ACC112 (cell line): ENCODE measurements around the gene ZCCHC14.
A peak's percentile ranks its signal among the peaks of the same experiment; 100 is the strongest.

Experiments
- H2AFZ ChIP-seq: fragments of 200-600 bp; sonication (generic); one replicate; pipeline ENCODE4 v1.6.0; 2017; ENCODE audit warnings: antibody characterized with exemption, low read length; ENCODE audit not compliant: unreplicated experiment
- H3K27ac ChIP-seq: fragments of 200-600 bp; sonication (generic); 2 replicates; pipeline ENCODE4 v1.5.1; 2014; ENCODE audit warnings: low read depth, mild to moderate bottlenecking, antibody characterized with exemption, low read length, moderate library complexity
- H3K27me3 ChIP-seq: fragments of 200-600 bp; sonication (generic); 2 replicates; pipeline ENCODE4 v1.6.1; 2014; ENCODE audit warnings: mild to moderate bottlenecking, antibody characterized with exemption, low read length, moderate library complexity, mixed read lengths; ENCODE audit not compliant: insufficient read depth
- H3K36me3 ChIP-seq: fragments of 200-600 bp; sonication (generic); 2 replicates; pipeline ENCODE4 v1.6.1; 2016; ENCODE audit warnings: mild to moderate bottlenecking, antibody characterized with exemption, low read length, moderate library complexity, mixed read lengths; ENCODE audit not compliant: insufficient read depth
- H3K4me1 ChIP-seq: fragments of 200-600 bp; sonication (generic); one replicate; pipeline ENCODE4 v1.6.1; 2016; ENCODE audit warnings: low read length, mixed read lengths; ENCODE audit not compliant: insufficient read depth, unreplicated experiment, control insufficient read depth
- H3K4me3 ChIP-seq: fragments of 200-600 bp; sonication (generic); 2 replicates; pipeline ENCODE4 v1.5.1; 2014; ENCODE audit warnings: mild to moderate bottlenecking, low read depth, low read length
- H3K79me2 ChIP-seq: fragments of 200-600 bp; sonication (generic); one replicate; pipeline ENCODE4 v1.6.0; 2016; ENCODE audit warnings: low read length; ENCODE audit not compliant: control insufficient read depth, unreplicated experiment, insufficient read depth

ZCCHC14 gene

GRCh38 chr16:87457061-87457611 lies 35.7 kb downstream of the ZCCHC14 start:
- peaks cover 7% of the 10 kb centered on the region; the same call in 1 of the 2 replicates for H3K36me3 ChIP-seq
- peaks cover 24% of the 10 kb centered on the region for H3K79me2 ChIP-seq
- H3K27me3 ChIP-seq = no peaks in the 10 kb centered on the region
- peak overlapping the region; percentile 39; the same call in 1 of the 2 replicates for H3K4me3 ChIP-seq
- H3K4me1 ChIP-seq = peaks cover 23% of the 10 kb centered on the region
- no peak overlapping the region for H2AFZ ChIP-seq
- H3K27ac ChIP-seq = peak overlapping the region; percentile 92

GRCh38 chr16:87454391-87454790 lies 38.4 kb downstream of the ZCCHC14 start:
- no peak overlapping the region for H2AFZ ChIP-seq
- H3K36me3 ChIP-seq = peaks cover 7% of the 10 kb centered on the region
- no peak overlapping the region for H3K4me3 ChIP-seq
- H3K79me2 ChIP-seq = peaks cover 13% of the 10 kb centered on the region
- no peak overlapping the region for H3K27ac ChIP-seq
- H3K4me1 ChIP-seq = peaks cover 19% of the 10 kb centered on the region
- H3K27me3 ChIP-seq = no peaks in the 10 kb centered on the region

- Histone ChIP-seq H3K4me1 (peaks cover 16% of the 10 kb centered on the region), H2AFZ (no peak overlapping the region), H3K27ac (no peak overlapping the region), H3K4me3 (no peak overlapping the region), H3K36me3 (peaks cover 12% of the 10 kb centered on the region), H3K79me2 (peaks cover 13% of the 10 kb centered on the region), H3K27me3 (no peaks in the 10 kb centered on the region)
These were observed 39.5 kb downstream of the ZCCHC14 start for GRCh38 chr16:87453326-87453725.

- Histone ChIP-seq H3K4me1 (peaks cover 2% of the 10 kb centered on the region), H3K36me3 (peaks cover 14% of the 10 kb centered on the region), H3K4me3 (no peak overlapping the region), H2AFZ (no peak overlapping the region), H3K27ac (no peak overlapping the region), H3K79me2 (peaks cover 13% of the 10 kb centered on the region), H3K27me3 (no peaks in the 10 kb centered on the region)
These were observed 41.1 kb downstream of the ZCCHC14 start for GRCh38 chr16:87451563-87452210.

GRCh38 chr16:87448866-87449265 lies 44.0 kb downstream of the ZCCHC14 start:
- Histone ChIP-seq H3K79me2 (peaks cover under 1% of the 10 kb centered on the region), H3K27me3 (no peaks in the 10 kb centered on the region), H2AFZ (no peak overlapping the region), H3K4me1 (no peaks in the 10 kb centered on the region), H3K27ac (no peak overlapping the region), H3K4me3 (no peak overlapping the region), H3K36me3 (peaks cover 23% of the 10 kb centered on the region)

- Histone ChIP-seq H2AFZ (no peak overlapping the region), H3K4me3 (no peak overlapping the region), H3K27me3 (no peaks in the 10 kb centered on the region), H3K4me1 (peaks cover 1% of the 10 kb centered on the region), H3K79me2 (no peaks in the 10 kb centered on the region), H3K27ac (no peak overlapping the region), H3K36me3 (peaks cover 23% of the 10 kb centered on the region)
These were observed 45.5 kb downstream of the ZCCHC14 start for GRCh38 chr16:87447323-87447722.

GRCh38 chr16:87446479-87446878 lies 46.3 kb downstream of the ZCCHC14 start:
- no peak overlapping the region for H2AFZ ChIP-seq
- H3K27me3 ChIP-seq = no peaks in the 10 kb centered on the region
- H3K27ac ChIP-seq = no peak overlapping the region
- peaks cover 23% of the 10 kb centered on the region for H3K36me3 ChIP-seq
- no peak overlapping the region for H3K4me3 ChIP-seq
- peaks cover 6% of the 10 kb centered on the region for H3K79me2 ChIP-seq
- peaks cover 6% of the 10 kb centered on the region for H3K4me1 ChIP-seq

GRCh38 chr16:87445486-87445885 lies 47.3 kb downstream of the ZCCHC14 start:
- no peaks in the 10 kb centered on the region for H3K27me3 ChIP-seq
- H3K79me2 ChIP-seq = peaks cover 6% of the 10 kb centered on the region
- H3K36me3 ChIP-seq = peaks cover 23% of the 10 kb centered on the region
- no peak overlapping the region for H2AFZ ChIP-seq
- no peak overlapping the region for H3K4me3 ChIP-seq
- no peak overlapping the region for H3K27ac ChIP-seq
- H3K4me1 ChIP-seq = peaks cover 6% of the 10 kb centered on the region

- no peak overlapping the region for H2AFZ ChIP-seq
- H3K27me3 ChIP-seq = no peaks in the 10 kb centered on the region
- H3K27ac ChIP-seq = no peak overlapping the region
- peaks cover 21% of the 10 kb centered on the region for H3K36me3 ChIP-seq
- H3K4me1 ChIP-seq = peaks cover 6% of the 10 kb centered on the region
- H3K79me2 ChIP-seq = peaks cover 6% of the 10 kb centered on the region
- no peak overlapping the region for H3K4me3 ChIP-seq
These were observed 48.9 kb downstream of the ZCCHC14 start for GRCh38 chr16:87443964-87444363.

- no peak overlapping the region for H3K27ac ChIP-seq
- H3K4me1 ChIP-seq = peaks cover 6% of the 10 kb centered on the region
- H3K79me2 ChIP-seq = peaks cover 6% of the 10 kb centered on the region
- H3K27me3 ChIP-seq = no peaks in the 10 kb centered on the region
- H3K4me3 ChIP-seq = no peak overlapping the region
- peaks cover 16% of the 10 kb centered on the region for H3K36me3 ChIP-seq
- H2AFZ ChIP-seq = no peak overlapping the region
These were observed 49.8 kb downstream of the ZCCHC14 start for GRCh38 chr16:87443016-87443415.

GRCh38 chr16:87442581-87442966 lies 50.2 kb downstream of the ZCCHC14 start:
- H3K79me2 ChIP-seq = peaks cover 9% of the 10 kb centered on the region
- H3K4me3 ChIP-seq = no peak overlapping the region
- H3K27ac ChIP-seq = no peak overlapping the region
- H2AFZ ChIP-seq = no peak overlapping the region
- peaks cover 15% of the 10 kb centered on the region for H3K36me3 ChIP-seq
- peaks cover 6% of the 10 kb centered on the region for H3K4me1 ChIP-seq
- H3K27me3 ChIP-seq = no peaks in the 10 kb centered on the region
